RPMI8226 (cell line): ENCODE measurements around the gene METTL17.
"Not testable (repeated sequence)": the region's sequence is repeated elsewhere in the genome, so short reads cannot be mapped to it uniquely, and the experiment has no call there.

Experiments
- DNase-seq: peaks from one replicate; pipeline ENCODE4 v3.0.0-alpha.2; 2015

The METTL17 gene

GRCh38 chr14:21025371-21026273 lies 35.8 kb downstream of the METTL17 start:
- DNase-seq, result no peak

GRCh38 chr14:21026274-21026987 lies 36.7 kb downstream of the METTL17 start:
- no peak for DNase-seq

- no peak for DNase-seq
Observed at GRCh38 chr14:21026988-21027315, 37.2 kb downstream of the METTL17 start.

GRCh38 chr14:21029917-21030316 lies 40.1 kb downstream of the METTL17 start, which contains the start of gene TPPP2:
Gene TPPP2 (plus strand): TSS chr14:21030217. CDS start chr14:21030582, 365 bp downstream.
- DNase-seq, result no peak

GRCh38 chr14:21030531-21030930 lies 40.8 kb downstream of the METTL17 start:
- no peak for DNase-seq

- DNase-seq, result no peak
Observed at GRCh38 chr14:21032326-21033132, 42.7 kb downstream of the METTL17 start.

GRCh38 chr14:21033133-21033698 lies 43.4 kb downstream of the METTL17 start:
- no peak for DNase-seq

- no peak for DNase-seq
Observed at GRCh38 chr14:21034707-21035106, 44.9 kb downstream of the METTL17 start, which contains the start of gene RNASE13. Gene RNASE13 (minus strand): TSS chr14:21034807. CDS start chr14:21034288, 519 bp downstream.

- no peak for DNase-seq
Observed at GRCh38 chr14:21036751-21037150, 47.0 kb downstream of the METTL17 start.

GRCh38 chr14:21037156-21037555 lies 47.4 kb downstream of the METTL17 start:
- no peak for DNase-seq

GRCh38 chr14:21038441-21039422 lies 49.0 kb downstream of the METTL17 start:
- no peak for DNase-seq

- peak; percentile 43 for DNase-seq
Observed at GRCh38 chr14:21039585-21040369, 50.0 kb downstream of the METTL17 start.

- DNase-seq, result no peak
Observed at GRCh38 chr14:21040370-21040925, 50.7 kb downstream of the METTL17 start.

- DNase-seq, result not testable (repeated sequence)
Observed at GRCh38 chr14:21040941-21041340, 51.2 kb downstream of the METTL17 start.

- no peak for DNase-seq
Observed at GRCh38 chr14:21041676-21042433, 52.1 kb downstream of the METTL17 start, which contains the start of gene RNASE7. Gene RNASE7 (plus strand): TSS chr14:21042362. CDS start chr14:21042993, 631 bp downstream.

- DNase-seq, result no peak
Observed at GRCh38 chr14:21042918-21043317, 53.1 kb downstream of the METTL17 start.

- DNase-seq, result no peak
Observed at GRCh38 chr14:21043387-21043973, 53.7 kb downstream of the METTL17 start.

- no peak for DNase-seq
Observed at GRCh38 chr14:21043974-21044618, 54.3 kb downstream of the METTL17 start.
